ENCODE results near the gene NMB.
A peak's percentile ranks its signal among the peaks of the same experiment; 100 is the strongest.
"Not testable (repeated sequence)": the region's sequence is repeated elsewhere in the genome, so short reads cannot be mapped to it uniquely, and the experiment has no call there.

NMB gene

DNA sequence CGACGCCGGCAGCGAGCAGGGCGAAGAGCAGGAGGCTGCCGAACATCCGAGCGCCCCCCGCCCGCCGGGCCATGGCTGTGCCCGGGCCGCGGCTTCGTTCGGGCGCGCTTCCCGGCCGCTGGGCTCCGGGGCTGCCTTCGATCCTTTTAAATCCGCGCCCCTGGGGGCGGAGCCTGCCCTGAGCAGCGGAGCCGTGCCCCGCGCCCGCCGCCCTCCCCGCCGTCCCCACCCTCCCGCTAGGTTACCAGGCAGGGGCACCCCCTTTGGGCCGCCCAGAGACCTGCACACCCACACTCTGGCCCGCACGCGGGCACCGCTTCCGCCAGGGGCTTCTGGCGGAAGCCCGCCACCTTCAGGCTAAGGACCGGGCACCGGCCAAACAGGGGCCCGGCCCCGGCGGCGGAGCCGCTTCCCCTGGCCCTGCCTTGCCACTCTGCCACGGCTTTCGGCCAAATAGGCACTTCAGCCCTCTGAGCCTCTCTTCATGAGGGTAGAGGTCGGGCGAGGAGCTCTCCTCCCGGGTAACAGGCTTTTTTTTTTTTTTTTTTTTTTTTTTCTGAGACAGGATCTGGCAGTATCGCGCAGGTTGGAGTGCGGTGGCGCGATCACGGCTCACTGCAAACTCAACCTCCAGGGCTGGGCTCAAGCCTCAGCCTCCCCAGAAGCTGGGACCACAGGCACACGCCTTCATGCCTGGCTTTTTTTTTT is at the start of gene NMB:
Gene NMB (minus strand): TSS at position 120 of the 708 bp plus-strand sequence. CDS start 47 bp downstream, at position 73.
- DNase-seq (ENCODE audit: low read depth) = peak; percentile 58

GRCh38 chr15:84703808-84704207 is 45.8 kb upstream of the NMB start:
- DNase-seq (ENCODE audit: low read depth) = no peak

DNA sequence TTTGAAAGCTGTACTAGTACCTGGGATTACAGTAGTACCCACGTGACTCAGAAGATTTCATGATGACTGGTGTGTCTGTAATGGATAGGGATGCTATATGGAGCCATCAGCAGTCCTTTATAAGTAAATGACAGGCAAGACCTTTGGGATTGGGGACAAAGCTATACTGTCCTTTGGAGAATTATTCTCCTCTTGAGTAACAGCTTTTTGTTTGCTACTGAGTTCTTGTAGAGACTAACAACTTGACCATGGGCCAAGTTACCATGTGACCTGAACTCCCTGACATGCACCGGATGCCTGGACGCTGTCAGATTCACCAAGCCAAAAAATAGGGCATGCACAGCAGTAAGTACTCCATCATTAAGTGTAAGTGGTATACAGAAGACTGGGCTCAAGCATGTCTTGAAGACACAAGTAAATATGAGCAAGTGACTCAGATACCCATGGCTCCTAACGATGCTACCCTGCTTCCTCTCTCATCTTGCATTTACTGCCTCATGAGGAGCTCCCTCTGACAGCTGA is 45.0 kb upstream of the NMB start:
- no peak for DNase-seq (ENCODE audit: low read depth)

DNA sequence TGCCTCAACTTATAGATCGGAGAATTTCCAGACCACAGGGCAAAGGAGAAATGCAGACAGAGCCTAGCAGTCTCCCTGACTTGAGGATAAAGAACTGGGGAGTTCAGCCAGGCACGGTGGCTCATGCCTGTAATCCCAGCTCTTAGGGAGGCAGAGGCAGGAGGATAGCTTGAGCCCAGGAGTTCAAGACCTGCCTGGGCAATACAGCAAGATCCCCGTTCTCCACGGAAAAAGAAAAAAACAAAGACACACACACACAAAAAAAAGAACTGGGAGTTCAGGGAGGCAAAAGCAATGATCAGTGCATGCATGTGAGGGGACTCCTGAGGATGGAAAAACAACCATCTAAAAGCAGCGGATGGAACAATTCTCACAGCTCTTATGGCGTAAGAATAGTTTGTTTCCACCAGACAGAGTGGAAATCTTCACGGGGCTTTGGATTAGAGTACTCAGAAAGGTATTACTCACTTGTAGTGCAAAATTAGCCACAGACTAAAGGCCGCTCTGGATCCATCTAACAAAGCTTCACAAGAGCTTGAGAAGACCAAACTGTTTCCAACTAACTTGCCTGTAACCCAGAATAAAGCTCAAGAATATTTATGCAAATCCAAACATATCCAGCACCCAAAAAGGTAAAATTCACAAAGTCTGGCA is 41.7 kb upstream of the NMB start:
- no peak for DNase-seq (ENCODE audit: low read depth)

GRCh38 chr15:84697236-84697990 is 39.4 kb upstream of the NMB start:
- DNase-seq (ENCODE audit: low read depth) = no peak

- no peak for DNase-seq (ENCODE audit: low read depth)
Measured at GRCh38 chr15:84696757-84697156, 38.8 kb upstream of the NMB start.

GRCh38 chr15:84690342-84690741 is 32.3 kb upstream of the NMB start:
- no peak for DNase-seq (ENCODE audit: low read depth)

- no peak for DNase-seq (ENCODE audit: low read depth)
Measured at GRCh38 chr15:84689858-84690257, 31.9 kb upstream of the NMB start.

- not testable (repeated sequence) for DNase-seq (ENCODE audit: low read depth)
Measured at GRCh38 chr15:84686446-84686845, 28.4 kb upstream of the NMB start.

- no peak for DNase-seq (ENCODE audit: low read depth)
Measured at GRCh38 chr15:84685304-84685703, 27.3 kb upstream of the NMB start.

- no peak for DNase-seq (ENCODE audit: low read depth)
Measured at GRCh38 chr15:84684092-84684491, 26.1 kb upstream of the NMB start.

DNA sequence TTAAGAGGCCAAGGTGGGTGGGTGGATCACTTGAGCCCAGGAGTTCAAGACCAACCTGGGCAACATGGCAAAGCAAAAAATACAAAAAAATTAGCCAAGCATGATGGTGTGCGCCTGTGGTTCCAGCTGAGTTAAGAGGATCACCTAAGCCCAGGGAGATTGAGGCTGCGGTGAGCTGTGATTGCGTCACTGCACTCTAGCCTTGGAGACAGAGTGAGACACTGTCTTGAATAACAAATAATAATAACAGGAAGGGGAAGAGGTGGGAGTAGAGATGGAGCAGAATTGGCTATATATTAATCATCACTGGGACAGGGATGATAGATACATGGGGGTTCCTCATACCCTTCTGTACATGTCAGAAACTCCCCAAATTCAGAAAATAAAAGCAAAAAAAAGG is 23.8 kb upstream of the NMB start:
- DNase-seq (ENCODE audit: low read depth) = no peak

DNA sequence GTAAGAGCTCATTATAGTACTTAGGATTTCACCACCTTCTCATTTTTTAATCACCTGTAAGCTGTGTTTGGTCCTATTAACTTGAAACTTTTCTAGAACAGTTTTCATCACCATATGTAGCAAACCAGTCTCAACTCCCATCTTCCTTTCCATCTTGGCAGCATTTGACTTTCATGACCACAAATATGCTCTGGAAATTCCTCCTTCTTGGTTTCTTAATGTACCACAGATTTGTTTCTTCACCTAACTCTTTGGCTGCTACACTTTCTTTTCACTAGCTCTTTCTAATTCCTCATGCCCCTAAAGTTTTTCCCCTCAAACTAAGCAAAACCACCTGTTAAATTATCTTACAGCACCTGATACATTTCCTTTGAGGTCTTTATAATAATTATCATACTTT is 13.2 kb upstream of the NMB start:
- DNase-seq (ENCODE audit: low read depth) = no peak

- DNase-seq (ENCODE audit: low read depth) = no peak
Measured at GRCh38 chr15:84669726-84670125, 11.7 kb upstream of the NMB start.

DNA sequence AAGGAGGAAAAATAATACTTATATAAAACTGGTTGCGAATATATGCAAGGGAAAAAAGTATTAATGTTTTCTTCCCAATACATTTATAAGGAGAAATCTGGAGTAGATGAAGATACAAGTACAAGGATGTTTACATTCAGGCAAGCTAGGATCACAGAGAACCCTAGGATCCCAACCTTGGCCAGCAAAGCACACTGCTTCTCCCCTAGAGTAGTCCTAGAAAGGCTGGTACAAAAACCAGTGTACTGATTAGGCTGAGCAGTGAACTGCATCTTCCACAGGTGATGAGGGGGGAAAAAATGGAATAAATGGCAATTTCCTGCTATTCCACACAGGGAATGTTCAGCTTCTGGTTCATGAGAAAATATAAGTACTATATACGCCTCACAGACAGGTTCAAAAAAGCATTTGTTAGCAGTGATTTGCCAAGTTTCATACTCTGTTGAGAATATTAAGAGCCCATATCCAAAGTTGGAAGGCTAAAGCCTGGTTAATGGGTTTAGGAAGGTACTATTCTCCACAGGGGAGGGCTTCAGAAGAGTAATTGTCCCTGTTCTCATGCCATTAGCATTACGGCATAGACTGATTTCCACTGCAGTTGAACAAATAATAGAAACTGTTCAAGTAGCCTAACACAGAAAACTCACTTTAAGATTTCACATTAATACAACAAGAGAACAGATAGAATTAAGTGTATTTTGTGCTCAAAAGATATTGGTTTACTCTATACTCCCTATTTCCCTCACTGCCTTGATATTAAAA is 10.4 kb upstream of the NMB start:
- no peak for DNase-seq (ENCODE audit: low read depth)

- DNase-seq (ENCODE audit: low read depth) = no peak
Measured at GRCh38 chr15:84666373-84666772, 8.4 kb upstream of the NMB start.

DNA sequence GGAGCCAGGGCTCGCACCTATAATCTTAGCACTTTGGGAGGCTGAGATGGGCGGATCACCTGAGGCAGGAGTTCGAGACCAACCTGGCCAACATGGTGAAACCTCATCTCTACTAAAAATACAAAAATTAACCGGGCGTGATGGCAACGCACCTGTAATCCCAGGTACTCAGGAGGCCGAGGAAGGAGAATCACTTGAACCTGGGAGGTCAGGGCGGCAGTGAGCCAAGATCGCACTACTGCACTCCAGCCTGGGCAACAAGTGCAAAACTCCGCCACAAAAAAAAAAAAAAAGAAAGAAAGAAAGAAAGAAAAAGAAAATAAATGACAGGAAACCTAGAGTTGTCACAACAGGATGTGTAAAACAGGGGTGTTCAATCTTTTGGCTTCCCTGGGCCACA is 3.0 kb upstream of the NMB start:
- no peak for DNase-seq (ENCODE audit: low read depth)

GRCh38 chr15:84659904-84660781 is 2.1 kb upstream of the NMB start:
- no peak for DNase-seq (ENCODE audit: low read depth)

DNA sequence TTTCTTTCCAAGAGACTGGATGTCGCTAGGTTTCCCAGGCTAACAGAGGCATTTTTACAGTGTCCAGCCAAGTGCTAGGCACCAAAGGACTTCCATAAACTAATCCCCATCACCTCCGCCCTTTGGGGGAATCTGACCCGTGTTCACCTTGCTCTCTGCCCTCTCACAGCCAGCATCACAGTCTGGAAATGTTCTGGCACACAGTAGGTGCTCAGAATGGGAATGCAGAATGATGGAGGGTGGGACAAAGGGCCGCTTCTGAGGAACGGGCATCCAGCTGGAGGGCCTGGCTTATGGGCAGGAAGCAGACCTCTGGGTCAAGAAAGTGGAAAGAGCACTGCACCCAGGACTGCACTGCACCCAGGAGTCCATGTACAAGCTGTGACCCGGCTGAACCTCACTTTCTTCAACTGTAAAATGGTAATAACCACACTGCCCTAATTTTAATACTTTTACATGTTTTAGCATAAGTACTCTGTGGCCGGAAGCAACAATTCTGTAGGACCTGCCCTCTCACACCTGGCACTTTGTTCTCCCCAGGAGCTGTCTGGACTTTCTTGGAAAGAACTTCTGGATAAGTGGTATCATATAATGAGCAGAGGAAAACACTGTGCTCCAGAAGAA is 901 bp upstream of the NMB start:
- no peak for DNase-seq (ENCODE audit: low read depth)

DNA sequence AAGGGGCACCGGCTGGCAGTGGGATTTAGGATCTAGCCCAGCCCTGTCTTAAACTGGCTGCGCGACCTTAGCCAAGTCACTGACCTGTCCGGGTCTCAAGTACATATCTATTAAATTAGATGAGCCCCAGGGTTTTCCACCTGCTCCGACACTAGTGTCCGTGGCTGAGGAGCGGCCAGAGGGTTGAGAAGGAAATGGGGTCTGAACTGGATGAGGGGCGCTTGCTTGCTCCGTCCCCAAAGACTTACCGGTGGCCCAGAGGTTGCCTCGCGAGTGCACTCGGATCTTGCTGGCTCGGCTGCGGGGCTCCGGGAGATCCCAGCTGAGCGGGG is 285 bp downstream of the NMB start:
- no peak for DNase-seq (ENCODE audit: low read depth)

DNA sequence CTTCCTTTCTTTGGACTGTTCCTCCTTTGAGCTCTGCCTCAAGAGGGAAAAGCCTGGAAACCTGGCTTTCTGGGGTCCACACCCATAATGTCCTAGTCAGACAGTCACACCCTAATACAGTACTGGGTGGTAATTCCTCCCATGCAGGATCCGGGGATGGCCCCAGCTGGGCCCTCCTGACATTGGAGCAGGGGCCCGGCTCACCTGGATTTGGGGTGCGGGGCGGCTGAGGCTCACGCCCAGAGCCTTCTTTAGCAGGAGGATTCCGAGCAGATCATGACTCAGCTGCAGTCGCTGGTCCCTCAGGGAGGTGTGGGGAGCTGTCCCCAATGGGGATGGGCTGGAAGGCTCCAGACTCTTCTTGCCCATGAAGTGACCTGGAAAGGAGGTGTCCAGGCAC is 1.0 kb downstream of the NMB start:
- DNase-seq (ENCODE audit: low read depth) = no peak
